Left ventricle myocardium inferior (tissue), 1 donor: ENCODE results near the gene TMEM9. TPM values are rescaled to one million over a fixed set of nuclear protein-coding genes. Genes with fewer than 3 reads are reported as not detected.

Source experiments
- DNase-seq: peaks from one replicate; pipeline ENCODE4 v3.0.0-alpha.2; 2020
- H3K27ac ChIP-seq: fragments of 200-600 bp; replicated peaks from 2 replicates; pipeline ENCODE4 v1.8.0; 2021
- H3K27me3 ChIP-seq: fragments of 200-600 bp; 2 replicates; pipeline ENCODE4 v1.8.0; 2021; ENCODE audit warnings: low read depth
- H3K36me3 ChIP-seq: fragments of 200-600 bp; 2 replicates; pipeline ENCODE4 v1.8.0; 2021
- H3K4me1 ChIP-seq: fragments of 200-600 bp; 2 replicates; pipeline ENCODE4 v1.8.0; 2021
- H3K4me3 ChIP-seq: fragments of 200-600 bp; 2 replicates; pipeline ENCODE4 v1.8.0; 2021; ENCODE audit warnings: mild to moderate bottlenecking, moderate library complexity
- H3K9me3 ChIP-seq: fragments of 200-600 bp; replicated peaks from 2 replicates; pipeline ENCODE4 v1.8.0; 2021
- intact Hi-C: fragments of 100-400 bp; cut with micrococcal nuclease; formaldehyde crosslinking; loops from one replicate; pipeline ENCODE4 v1.11.0; 2022
- total RNA-seq: library from RNA; stranded (reverse); fragmentation: NEBNext Ultra II Directional; extraction: Animal tissue kit (Norgen Biotek cat#: 25700); gene quantifications from one replicate; pipeline ENCODE4 v1.2.1, GENCODE V29; 2021
- TF ChIP-seq, protein P1 (sequence below): fragments of 200-600 bp; IDR thresholded peaks from 2 replicates; pipeline ENCODE4 v1.8.0; 2021; ENCODE audit warnings: antibody characterized with exemption, mild to moderate bottlenecking, borderline replicate concordance
- donor health status: DM: no; HTN: yes; CAD: no; lungs with severe emphysema.

Gene TMEM9
- total RNA-seq, 1 donor from 2014 or later, result 25.3 TPM

DNA sequence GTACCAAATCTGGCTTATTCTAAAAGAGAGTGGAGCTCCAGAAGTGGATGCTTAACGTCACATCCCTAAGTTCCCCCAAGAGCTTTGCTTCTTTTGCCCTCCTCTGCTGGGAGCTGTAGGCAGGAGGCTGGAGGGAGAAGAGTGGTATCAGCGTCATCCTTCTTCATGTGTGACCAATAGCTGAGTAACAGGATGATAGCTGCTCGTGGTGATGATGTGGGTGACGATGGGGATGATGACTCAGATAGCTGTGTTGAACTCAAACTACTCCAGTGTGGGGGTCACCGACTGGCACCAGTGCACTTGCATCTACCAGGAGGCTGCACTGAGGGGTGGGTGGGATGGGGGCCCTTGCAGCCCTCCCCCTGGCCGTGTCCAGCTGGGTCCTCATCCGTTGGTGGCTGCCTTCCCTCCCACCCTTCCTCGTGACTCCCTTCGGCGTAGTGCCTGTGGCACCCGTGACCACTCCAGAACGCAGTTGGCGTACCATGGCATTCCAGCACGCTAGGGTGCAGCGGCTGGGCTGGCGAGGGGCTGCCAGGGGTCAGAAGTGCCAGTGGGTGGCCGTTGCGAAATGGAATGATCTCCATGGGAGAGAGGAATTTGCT is 37.5 kb upstream of the TMEM9 start:
- H3K4me1 ChIP-seq, result no peaks in the 10 kb centered on the region
- H3K27me3 ChIP-seq, result peaks cover 34% of the 10 kb centered on the region
- no peaks in the 10 kb centered on the region for H3K36me3 ChIP-seq
- TF ChIP-seq, protein P1, sequence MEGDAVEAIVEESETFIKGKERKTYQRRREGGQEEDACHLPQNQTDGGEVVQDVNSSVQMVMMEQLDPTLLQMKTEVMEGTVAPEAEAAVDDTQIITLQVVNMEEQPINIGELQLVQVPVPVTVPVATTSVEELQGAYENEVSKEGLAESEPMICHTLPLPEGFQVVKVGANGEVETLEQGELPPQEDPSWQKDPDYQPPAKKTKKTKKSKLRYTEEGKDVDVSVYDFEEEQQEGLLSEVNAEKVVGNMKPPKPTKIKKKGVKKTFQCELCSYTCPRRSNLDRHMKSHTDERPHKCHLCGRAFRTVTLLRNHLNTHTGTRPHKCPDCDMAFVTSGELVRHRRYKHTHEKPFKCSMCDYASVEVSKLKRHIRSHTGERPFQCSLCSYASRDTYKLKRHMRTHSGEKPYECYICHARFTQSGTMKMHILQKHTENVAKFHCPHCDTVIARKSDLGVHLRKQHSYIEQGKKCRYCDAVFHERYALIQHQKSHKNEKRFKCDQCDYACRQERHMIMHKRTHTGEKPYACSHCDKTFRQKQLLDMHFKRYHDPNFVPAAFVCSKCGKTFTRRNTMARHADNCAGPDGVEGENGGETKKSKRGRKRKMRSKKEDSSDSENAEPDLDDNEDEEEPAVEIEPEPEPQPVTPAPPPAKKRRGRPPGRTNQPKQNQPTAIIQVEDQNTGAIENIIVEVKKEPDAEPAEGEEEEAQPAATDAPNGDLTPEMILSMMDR, result no peak
- intact Hi-C loops, result no loop called here
- DNase-seq, result no peak
- no peak overlapping the region for H3K4me3 ChIP-seq
- H3K9me3 ChIP-seq, result no peaks in the 10 kb centered on the region
- no peak overlapping the region for H3K27ac ChIP-seq

DNA sequence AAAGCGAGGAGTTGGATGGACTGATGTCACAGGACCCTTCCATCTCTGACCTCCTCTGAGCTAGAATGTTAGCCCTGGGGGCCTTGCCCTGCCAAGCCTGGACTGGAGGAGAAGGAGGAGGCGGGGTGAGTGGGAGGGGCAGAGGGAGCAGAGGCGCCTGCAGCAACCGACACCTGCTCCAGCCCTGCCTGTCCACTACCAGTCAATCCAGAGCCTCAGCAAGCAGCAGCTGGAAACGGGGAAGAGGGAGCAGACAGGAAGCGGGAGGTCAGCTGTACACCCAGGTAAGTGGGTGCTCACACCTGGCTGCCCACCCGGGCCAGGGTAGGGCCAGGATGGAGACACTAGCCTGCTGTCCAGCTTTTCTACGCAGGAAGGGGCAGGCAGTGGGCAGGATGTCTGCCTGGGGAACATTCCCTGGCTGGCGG is 36.4 kb upstream of the TMEM9 start, which contains the start of gene IGFN1:
TSS of gene IGFN1 (plus strand) at position 201 of the 428 bp plus-strand sequence. CDS start 2,470 bp downstream, outside the sequence.
- no peak for DNase-seq
- H3K27ac ChIP-seq, result no peak within 1 kb of the TSS
- H3K4me3 ChIP-seq, result no peak within 1 kb of the TSS
- intact Hi-C loops, result no loop called here
- TF ChIP-seq, protein P1, result no peak
- no peaks in the 10 kb centered on the region for H3K9me3 ChIP-seq
- H3K36me3 ChIP-seq, result no peaks in the 10 kb centered on the region
- peaks cover 34% of the 10 kb centered on the region for H3K27me3 ChIP-seq
- no peaks in the 10 kb centered on the region for H3K4me1 ChIP-seq

DNA sequence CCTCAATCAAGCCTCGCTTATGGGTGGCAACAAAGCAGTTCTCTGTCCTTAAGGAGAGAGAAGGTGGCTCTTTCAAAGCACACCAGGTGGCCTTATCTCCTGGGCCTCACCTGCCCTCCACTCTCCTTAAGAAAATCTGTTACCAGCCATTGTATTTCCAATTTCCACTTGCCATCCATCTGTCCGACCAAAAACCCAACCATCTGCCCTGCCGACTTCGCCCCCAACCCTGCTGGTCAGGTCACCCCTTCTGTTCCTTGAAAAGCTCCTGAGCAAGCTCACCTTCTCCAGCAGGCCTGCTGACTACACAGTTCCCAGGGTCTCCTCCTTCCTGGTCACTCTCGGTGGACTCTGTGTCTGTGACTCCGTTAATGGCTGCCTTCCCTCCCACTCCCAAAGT is 35.7 kb upstream of the TMEM9 start:
- Histone ChIP-seq H3K27ac (no peak overlapping the region), H3K9me3 (no peaks in the 10 kb centered on the region), H3K4me1 (no peaks in the 10 kb centered on the region), H3K36me3 (no peaks in the 10 kb centered on the region), H3K27me3 (peaks cover 34% of the 10 kb centered on the region), H3K4me3 (no peak overlapping the region)
- no peak for DNase-seq
- TF ChIP-seq, protein P1, result no peak
- intact Hi-C loops, result no loop called here

DNA sequence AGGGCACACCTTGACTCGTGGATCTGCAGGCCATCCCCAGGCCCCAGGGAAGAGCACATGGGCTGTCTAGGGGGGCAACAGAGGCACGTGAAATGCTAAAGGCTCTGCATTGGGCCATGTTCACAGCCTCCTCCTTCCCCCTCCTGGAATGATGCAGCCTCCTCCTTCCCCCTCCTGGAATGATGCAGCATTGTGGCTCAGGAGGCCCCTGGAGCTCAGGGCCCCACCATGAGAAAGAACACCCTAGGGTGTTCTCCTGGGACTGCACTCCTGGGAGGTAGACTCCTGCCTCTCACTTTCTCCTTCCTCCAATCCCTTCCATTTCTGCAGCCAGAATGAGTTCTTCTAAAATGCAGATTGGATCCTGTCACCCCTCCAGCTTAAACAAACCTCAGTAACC is 34.8 kb upstream of the TMEM9 start:
- Histone ChIP-seq H3K27ac (no peak overlapping the region), H3K27me3 (peaks cover 34% of the 10 kb centered on the region), H3K4me1 (no peaks in the 10 kb centered on the region), H3K4me3 (no peak overlapping the region), H3K9me3 (no peaks in the 10 kb centered on the region), H3K36me3 (no peaks in the 10 kb centered on the region)
- intact Hi-C loops, result no loop called here
- DNase-seq, result no peak
- TF ChIP-seq, protein P1, result no peak

DNA sequence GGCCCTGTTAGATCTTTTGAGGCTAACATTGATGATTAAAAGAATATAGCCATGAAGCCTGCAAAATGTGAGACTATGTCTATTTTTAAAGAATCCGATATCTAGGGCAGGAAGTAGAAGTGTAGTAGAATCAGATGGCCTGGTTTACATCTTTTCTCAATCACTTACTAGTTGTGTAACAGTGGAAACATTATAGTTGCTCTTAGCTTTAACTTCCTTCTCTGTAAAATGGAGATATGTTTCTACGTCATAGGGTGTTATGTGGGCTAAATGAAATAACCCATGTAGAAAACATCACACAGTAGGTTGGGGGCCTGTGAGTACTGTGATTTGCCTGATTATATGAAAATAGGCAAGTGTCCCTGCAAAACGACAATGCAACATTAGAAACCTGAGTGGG is 31.9 kb upstream of the TMEM9 start:
- no peaks in the 10 kb centered on the region for H3K36me3 ChIP-seq
- peaks cover 27% of the 10 kb centered on the region for H3K27me3 ChIP-seq
- intact Hi-C loops, result no loop called here

More for the DNA sequence above, 31.9 kb upstream of the TMEM9 start:
- H3K4me1 ChIP-seq, result no peaks in the 10 kb centered on the region
- no peak overlapping the region for H3K4me3 ChIP-seq
- no peaks in the 10 kb centered on the region for H3K9me3 ChIP-seq
- TF ChIP-seq, protein P1, result no peak
- no peak overlapping the region for H3K27ac ChIP-seq
- no peak for DNase-seq
